Measurements from ENCODE around the gene ZMYM2.

- TF ChIP-seq CTCF (conservative IDR thresholded peaks at IDR 0.05) (no peak), ZFX (IDR thresholded peaks at IDR 0.05) (peak; percentile 42; the same call in 1 of the 2 replicates)
Measured at GRCh38 chr13:19959141-19959830, 759 bp downstream of the ZMYM2 start.
